H1 (cell line): ENCODE data around the gene ARHGAP28.

Source experiments
- BRCA1 ChIP-seq: IDR thresholded peaks from 2 replicates; pipeline ENCODE4 v1.6.1; 2012; ENCODE audit warnings: low read depth, low read length, improper control_type of control experiment
- EGR1 ChIP-seq: IDR thresholded peaks from 2 replicates; pipeline ENCODE4 v1.6.1; 2011; ENCODE audit warnings: low read depth, low read length, borderline replicate concordance
- EP300 ChIP-seq, 2 experiments: IDR thresholded peaks; 1 replicate in 1 of 2; 2 replicates in 1 of 2; pipeline ENCODE4 v1.6.1; 2011 to 2012; ENCODE audit warnings: low read depth in 2 of 2, low read length in 2 of 2, mild to moderate bottlenecking in 2 of 2, borderline replicate concordance in 1 of 2, inconsistent platforms in 1 of 2, moderate library complexity in 1 of 2
- HDAC6 ChIP-seq: IDR thresholded peaks from one replicate; pipeline ENCODE4 v1.7.1; 2012; ENCODE audit warnings: low read depth, mild to moderate bottlenecking, inconsistent platforms, low read length, moderate library complexity
- POLR2A ChIP-seq, 2 experiments: IDR thresholded peaks; 1 replicate in 1 of 2; 2 replicates in 1 of 2; pipeline ENCODE4 v1.6.1; 2011; ENCODE audit warnings: low read depth in 2 of 2, low read length in 2 of 2, mild to moderate bottlenecking in 2 of 2; ENCODE audit errors: control extremely low read depth in 1 of 2
- POLR2AphosphoS5 ChIP-seq: IDR thresholded peaks from 2 replicates; pipeline ENCODE4 v1.6.1; 2011; ENCODE audit warnings: low read depth, low read length
- RAD21 ChIP-seq, 2 experiments: IDR thresholded peaks in 1 of 2; conservative IDR thresholded peaks in 1 of 2; 2 replicates each; pipeline ENCODE4 v1.6.1; 2011; ENCODE audit warnings: low read depth in 2 of 2, low read length in 2 of 2, improper control_type of control experiment in 1 of 2, inconsistent platforms in 1 of 2, mild to moderate bottlenecking in 1 of 2, moderate library complexity in 1 of 2
- TAF1 ChIP-seq: IDR thresholded peaks from 2 replicates; pipeline ENCODE4 v1.6.1; 2011; ENCODE audit warnings: mild to moderate bottlenecking, low read depth, low read length
- TF ChIP-seq, protein P1 (sequence below), 3 experiments: IDR thresholded peaks; 1 replicate in 2 of 3; 2 replicates in 1 of 3; pipeline versions ENCODE4 v1.5.1 to v1.6.1; 2011; ENCODE audit warnings: low read length in 3 of 3, mild to moderate bottlenecking in 3 of 3, inconsistent platforms in 2 of 3, low read depth in 1 of 3, moderate library complexity in 1 of 3; ENCODE audit not compliant: insufficient read depth in 1 of 3; ENCODE audit errors: control extremely low read depth in 1 of 3

GRCh38 chr18:6778459-6779247 lies 49.1 kb downstream of the ARHGAP28 start:
- TF ChIP-seq, protein P1, sequence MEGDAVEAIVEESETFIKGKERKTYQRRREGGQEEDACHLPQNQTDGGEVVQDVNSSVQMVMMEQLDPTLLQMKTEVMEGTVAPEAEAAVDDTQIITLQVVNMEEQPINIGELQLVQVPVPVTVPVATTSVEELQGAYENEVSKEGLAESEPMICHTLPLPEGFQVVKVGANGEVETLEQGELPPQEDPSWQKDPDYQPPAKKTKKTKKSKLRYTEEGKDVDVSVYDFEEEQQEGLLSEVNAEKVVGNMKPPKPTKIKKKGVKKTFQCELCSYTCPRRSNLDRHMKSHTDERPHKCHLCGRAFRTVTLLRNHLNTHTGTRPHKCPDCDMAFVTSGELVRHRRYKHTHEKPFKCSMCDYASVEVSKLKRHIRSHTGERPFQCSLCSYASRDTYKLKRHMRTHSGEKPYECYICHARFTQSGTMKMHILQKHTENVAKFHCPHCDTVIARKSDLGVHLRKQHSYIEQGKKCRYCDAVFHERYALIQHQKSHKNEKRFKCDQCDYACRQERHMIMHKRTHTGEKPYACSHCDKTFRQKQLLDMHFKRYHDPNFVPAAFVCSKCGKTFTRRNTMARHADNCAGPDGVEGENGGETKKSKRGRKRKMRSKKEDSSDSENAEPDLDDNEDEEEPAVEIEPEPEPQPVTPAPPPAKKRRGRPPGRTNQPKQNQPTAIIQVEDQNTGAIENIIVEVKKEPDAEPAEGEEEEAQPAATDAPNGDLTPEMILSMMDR (IDR thresholded peaks at IDR 0.05; ENCODE audit: control extremely low read depth in 1 of 3, insufficient read depth in 1 of 3, low read depth in 1 of 3, low read length in 3 of 3) = peak in 1 of 3 experiments; percentile 2; a peak in 1 of 4 replicates
- no peak for TF ChIP-seq TAF1
- TF ChIP-seq EGR1 = no peak
- no peak for TF ChIP-seq HDAC6
- TF ChIP-seq RAD21 (IDR thresholded peaks at IDR 0.05 in 1 of 2, conservative IDR thresholded peaks at IDR 0.05 in 1 of 2; ENCODE audit: low read depth in 2 of 2, low read length in 2 of 2) = no peak
- TF ChIP-seq POLR2AphosphoS5 = no peak
- no peak for TF ChIP-seq EP300 (IDR thresholded peaks at IDR 0.05; ENCODE audit: borderline replicate concordance in 1 of 2, low read depth in 2 of 2, low read length in 2 of 2)
- no peak for TF ChIP-seq POLR2A (IDR thresholded peaks at IDR 0.05; ENCODE audit: control extremely low read depth in 1 of 2, low read depth in 2 of 2, low read length in 2 of 2)
- no peak for TF ChIP-seq BRCA1
